CD1c-positive myeloid dendritic cell (primary cell): ENCODE data around the gene ITCH.
"Not testable (repeated sequence)": the region's sequence is repeated elsewhere in the genome, so short reads cannot be mapped to it uniquely, and the experiment has no call there.

Experiments
- DNase-seq: peaks from one replicate; pipeline ENCODE4 v3.0.0-alpha.2; 2016; ENCODE audit errors: extremely low spot score

Gene ITCH

DNA sequence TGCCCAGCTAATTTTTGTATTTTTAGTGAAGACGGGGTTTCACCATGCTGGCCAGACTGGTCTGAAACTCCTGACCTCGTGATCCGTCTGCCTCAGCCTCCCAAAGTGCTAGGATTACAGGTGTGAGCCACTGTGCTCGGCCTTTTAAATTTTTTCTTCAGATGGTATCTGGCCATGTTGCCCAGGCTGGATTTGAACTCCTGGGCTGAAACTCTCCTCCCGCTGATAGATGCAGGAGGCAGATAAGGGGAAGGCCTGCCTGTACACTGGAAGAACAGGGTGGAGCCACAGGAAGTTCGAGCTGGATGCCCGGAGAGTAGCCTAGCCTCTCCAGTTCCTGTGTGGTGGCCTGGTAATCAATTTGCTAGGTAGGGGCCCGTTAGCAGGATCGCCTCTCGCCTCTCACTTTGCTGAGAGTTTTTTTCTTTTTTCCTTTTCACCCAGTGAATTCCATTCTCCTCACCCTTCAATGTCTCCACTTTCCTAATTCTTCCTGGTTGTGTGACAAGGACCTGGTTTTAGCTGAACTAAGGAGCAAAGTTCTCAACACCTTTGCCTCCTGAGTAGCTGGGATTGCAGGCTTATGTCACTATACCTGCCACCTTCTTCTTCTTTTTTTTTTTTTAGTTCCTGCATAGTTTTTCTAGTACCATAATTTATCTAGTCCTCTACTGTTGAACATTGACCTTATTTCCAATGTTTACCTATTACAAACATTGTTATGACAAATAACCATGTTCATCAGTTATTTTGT, 19.4 kb upstream of the ITCH start:
- no peak for DNase-seq

DNA sequence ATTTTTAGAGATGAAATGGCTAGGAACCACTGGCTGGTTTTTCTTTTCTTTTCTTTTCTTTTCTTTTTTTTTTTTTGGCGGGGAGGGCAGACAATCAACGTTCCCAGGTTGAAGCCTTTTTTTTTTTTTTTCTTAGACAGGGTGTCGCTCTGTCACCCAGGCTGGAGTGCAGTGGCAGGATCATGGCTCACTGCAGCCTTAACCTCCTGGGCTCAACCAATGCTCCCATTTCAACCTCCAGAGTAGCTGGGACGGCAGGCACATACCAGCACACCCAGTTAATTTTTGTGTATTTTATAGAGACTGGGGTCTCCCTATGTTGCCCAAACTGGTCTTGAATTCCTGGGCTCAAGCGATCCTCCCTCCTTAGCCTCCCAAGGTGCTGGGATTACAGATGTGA, 18.8 kb upstream of the ITCH start:
- DNase-seq, result no peak

DNA sequence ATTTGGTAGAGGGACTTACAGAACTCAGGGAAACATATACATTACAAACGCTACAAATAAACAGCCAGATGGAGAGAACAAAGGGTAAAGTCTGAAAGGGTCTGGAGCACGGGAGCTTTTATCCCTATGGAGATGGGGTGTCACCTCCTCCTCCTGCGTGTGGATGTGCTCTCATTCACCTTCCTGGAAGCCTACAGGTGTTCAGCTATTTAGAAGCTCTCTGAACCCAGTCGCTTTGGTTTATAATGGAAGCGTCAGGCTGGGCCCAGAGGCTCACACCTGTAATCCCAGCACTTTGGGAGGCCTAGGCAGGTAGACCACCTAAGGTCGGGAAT, 17.7 kb upstream of the ITCH start:
- DNase-seq, result no peak

DNA sequence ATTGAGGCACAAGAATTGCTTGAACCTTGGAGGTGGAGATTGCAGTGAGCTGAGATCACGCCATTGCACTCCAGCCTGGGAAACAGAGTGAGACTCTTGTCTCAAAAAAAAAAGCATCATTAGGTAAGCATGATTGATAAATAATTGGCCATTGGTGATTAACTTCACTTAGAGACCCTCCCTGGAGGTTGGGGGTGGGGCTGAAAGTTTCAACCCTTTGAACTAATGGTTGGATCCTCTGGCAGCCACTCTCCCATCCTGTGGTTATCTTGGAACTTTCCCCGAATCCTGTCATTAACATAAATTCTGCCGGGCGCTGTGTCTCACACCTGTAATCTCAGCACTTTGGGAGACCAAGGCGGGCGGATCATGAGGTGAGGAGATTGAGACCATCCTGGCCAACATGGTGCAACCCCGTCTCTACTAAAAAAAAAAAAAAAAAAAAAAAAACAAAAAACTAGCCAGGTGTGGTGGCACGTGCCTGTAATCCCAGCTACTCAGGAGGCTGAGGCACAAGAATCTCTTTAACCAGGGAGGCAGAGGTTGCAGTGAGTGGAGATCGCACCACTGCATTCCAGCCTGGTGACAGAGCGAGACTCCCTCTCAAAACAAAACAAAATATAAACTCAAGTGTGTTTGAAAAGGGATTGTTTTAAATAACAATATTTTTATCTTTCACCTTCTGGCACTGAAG, 17.1 kb upstream of the ITCH start:
- not testable (repeated sequence) for DNase-seq

DNA sequence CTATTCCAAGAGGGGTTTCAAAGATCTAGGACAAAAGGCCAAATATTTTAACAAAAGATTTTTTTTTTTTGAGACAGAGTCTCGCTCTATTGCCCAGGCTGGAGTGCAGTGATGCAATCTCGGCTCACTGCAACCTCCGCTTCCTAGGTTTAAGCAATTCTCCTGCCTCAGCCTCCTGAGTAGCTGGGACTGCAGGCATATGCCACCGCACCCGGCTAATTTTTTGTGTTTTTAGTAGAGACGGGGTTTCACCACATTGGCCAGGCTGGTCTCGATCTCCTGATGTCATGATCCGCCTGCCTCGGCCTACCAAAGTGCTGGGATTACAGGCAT, 16.6 kb upstream of the ITCH start:
- DNase-seq, result not testable (repeated sequence)

DNA sequence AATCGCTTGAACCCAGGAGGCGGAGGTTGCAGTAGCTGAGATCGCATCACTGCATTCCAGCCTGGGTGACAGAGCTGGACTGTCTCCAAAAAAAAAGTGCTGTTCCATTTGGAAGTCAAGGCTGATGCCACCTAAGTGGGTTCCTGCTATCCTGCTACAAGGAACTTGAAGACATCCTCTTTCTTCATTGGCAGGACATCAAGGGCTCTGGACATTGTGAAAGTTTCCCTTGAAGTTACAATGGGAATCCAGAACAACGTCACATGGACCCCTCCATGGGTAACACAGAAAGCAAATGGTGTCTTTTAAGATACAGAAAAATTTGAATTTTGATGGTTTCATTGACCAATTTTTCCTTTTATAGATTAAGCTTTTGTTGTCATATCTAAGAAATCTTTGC, 15.5 kb upstream of the ITCH start:
- peak; percentile 37 for DNase-seq

DNA sequence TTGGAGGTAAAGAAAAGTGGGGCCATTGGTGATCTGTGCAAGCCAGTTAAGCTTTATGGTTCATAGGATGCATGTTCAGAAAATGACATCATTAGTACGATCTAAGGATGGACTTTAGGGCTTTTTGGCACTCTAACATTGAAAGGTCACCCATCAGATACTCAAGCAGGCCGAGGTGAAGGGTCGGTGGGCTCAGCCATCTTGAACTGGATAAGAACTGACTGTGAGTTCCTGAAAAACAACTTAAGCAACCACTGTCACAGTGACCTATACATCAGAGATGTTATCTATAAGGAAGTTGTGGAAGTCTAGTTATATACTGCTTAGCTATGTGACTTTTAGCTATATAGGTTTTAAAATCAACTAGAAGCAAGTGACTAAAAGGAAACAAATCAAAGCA, 13.0 kb upstream of the ITCH start:
- peak; percentile 7 for DNase-seq

DNA sequence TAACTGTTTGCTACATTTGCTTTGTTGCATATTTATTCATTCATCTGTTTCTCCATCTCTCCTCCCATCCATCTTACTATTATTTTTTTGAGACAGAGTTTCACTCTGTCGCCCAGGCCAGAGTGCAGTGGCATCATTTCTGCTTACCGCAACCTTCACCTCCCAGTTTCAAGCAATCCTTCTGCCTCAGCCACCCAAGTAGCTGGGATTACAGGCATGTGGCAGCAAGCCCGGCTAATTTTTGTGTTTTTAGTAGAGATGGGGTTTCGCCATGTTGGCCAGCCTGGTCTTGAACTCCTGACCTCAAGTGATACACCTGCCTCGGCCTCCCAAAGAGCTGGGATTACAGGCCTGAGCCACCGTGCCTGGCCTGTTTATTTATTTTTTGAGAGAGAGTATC, 9.6 kb upstream of the ITCH start:
- DNase-seq, result not testable (repeated sequence)

DNA sequence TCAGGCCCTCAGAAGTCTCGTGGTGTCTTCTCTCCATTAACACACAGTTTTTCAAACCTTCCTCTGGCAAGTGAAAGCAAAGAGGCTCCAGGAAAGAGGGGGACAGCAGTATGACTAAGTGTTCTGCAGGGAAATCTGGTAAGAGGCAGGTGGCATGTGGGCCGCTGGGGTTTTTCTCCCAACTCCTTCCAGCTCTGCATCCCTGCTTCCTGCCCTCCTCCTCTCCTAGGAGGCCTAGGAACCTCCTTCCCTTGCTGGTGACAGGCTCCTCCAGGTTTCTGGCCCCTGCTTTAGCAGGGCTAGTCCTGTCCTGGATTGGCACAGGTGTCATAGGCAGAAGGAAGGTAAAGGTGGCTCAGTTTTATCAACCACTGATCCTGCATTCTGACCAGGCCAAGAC, 7.6 kb upstream of the ITCH start:
- no peak for DNase-seq

DNA sequence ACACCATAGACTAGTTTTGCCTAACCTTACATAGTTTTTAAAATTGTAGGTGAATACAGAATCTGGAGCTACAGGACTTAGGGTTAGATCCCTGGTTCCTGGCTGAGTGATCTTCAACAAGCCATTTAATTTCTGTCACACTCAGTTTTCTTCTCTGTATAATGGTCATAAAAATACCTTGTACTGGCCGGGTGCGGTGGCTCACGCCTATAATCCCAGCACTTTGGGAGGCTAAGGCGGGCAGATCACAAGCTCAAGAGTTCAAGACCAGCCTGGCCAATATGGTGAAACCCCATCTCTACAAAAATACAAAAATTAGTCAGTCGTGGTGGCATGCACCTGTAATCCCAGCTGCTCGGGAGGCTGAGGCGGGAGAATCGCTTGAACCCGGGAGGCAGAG, 3.3 kb upstream of the ITCH start:
- not testable (repeated sequence) for DNase-seq

DNA sequence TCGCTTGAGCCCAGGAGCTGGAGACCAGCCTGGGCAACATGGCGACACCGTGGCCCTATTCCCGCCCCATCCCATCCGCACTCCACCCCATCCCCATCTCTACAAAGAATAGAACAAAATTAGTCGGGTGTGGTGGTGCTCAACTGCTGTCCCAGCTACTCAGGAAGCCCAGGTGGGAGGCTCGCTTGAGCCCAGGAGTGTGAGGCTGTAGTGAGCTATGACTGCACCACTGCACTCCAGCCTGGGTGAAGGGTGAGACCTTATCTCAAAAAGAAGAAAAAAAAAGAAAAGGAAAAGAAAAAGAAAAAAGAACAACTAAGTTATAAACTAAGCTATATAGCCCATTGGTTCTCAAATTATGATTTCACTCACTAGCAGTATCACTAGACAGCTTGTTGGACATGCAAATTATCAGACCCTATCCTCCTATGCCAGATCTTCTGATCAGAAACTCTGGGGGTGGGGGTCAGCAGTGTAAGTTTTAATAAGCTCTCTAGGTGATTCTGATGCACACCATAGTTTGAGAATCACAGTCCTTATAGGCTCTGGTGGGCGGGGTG, 491 bp upstream of the ITCH start:
- DNase-seq, result no peak

DNA sequence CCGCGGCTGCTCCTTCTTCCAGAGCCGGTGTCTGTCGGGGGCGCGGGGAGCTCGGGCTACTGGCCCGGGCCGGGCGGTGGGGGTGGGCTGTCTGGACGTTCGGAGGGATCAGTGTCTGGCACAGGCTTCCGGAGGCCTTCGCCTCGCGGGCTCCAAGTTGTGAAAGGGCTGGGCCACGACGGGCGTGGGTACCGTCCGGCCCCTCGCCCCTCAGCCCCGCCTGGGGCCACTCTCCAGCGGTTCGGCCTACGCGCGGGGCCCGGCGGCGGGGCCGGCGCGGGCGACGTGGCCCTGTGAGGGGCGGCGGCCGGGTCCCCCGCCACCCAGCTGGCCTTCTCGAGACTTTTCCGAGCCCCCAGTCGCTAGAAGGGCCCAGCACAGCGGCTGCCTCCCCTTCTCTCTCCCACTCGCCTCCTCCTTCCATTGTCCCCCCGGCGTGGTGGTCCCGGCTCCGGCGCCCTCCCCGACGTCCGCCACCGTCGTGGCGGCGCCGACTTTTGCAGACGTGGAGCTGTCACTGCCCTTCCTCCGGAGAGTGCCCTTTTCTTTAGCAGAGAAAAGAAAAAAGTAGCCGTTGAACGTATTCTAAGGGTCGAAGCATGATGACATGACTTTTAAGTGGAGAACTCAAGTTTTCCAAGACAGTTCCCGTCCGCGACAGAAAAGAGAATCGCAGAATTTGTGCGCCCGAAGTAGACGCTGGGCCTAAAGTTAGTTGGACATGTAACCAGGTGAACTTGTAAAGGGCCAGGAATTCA, 571 bp downstream of the ITCH start:
- peak; percentile 41 for DNase-seq

DNA sequence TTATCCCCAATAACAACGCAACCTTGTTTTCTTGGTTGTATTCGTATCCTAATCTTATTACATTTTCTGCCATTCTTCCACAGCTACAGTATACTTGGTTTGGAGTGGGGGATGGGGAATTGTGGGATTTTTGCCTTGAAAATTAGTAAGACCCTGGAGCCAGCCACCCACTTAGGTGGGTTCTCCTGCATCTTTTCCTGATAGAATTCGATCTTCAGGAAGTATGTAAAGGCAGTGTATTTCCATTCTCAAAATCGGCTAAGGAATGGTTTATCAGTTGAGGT, 1.1 kb downstream of the ITCH start:
- no peak for DNase-seq

DNA sequence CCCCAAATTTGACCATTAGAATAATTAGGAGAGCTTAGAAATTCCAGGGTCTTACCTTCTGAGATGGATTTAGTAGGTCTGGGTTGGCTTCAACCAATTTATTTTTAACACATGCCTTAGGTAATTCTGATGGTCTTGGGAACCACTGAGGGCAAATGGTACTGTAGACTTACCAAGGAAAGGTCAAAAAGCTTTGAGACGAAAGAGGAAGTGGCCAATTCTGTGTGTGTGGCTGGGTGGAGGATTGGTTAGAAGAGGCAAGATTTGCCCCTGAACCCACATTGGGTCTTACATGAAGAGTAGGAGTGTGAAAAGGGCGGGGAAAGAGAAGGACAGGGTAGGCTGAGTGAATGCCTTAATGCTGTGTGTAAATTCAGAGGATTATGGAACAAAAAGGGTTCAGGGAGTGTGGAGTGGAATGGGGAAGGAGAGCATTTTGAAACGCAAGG, 2.7 kb downstream of the ITCH start:
- DNase-seq, result peak; percentile 86

DNA sequence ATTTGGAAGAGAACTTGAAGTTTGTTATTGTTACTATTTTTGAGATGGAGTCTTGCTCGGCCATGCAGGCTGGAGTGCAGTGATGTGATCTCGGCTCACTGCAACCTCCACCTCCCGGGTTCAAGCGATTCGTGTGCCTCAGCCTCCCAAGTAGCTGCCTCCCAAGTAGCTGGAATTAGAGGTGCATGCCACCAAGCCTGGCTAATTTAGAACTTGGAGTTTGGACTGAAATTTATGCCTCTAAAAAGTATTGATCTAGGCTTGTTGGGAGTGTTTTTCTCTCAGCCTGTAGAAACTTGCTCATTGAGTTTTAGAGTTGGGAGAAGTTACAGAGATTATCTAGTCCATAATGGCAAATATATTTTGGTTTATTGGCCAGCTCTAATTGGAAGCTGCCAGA, 4.1 kb downstream of the ITCH start:
- DNase-seq, result no peak

DNA sequence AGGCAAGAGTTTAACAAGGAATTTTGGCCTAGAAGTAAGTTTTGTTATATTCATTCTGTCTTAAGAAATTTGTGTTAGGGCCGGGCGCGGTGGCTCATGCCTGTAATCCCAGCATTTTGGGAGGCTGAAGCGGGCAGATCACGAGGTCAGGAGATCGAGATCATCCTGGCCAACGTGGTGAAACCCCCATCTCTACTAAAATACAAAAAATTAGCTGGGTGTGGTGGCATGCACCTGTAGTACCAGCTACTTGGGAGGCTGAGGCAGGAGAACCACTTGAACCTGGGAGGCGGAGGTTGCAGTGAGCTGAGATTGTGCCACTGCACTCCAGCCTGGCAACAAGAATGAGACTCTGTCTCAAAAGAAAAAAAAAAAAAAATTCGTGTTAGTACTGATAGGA, 4.8 kb downstream of the ITCH start:
- not testable (repeated sequence) for DNase-seq

DNA sequence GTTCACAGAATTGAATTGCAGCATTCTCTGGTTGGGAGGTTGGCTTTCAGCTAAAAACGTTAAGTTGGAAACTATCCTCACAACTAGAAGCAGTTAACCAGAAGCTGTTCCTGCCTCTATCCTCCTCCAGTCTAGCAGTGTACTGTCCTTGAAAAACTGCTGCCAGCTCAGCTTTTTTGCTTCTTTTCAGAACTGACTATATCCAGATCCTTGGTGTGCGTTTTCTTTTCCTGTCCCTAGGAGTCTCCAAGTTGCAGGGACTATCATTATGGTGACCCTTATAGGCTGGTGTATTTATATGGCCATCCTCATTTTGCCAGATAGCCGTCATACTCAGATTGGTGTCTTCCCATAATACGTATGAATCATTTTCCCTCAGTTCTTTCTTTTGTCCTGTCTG, 5.5 kb downstream of the ITCH start:
- DNase-seq, result no peak

DNA sequence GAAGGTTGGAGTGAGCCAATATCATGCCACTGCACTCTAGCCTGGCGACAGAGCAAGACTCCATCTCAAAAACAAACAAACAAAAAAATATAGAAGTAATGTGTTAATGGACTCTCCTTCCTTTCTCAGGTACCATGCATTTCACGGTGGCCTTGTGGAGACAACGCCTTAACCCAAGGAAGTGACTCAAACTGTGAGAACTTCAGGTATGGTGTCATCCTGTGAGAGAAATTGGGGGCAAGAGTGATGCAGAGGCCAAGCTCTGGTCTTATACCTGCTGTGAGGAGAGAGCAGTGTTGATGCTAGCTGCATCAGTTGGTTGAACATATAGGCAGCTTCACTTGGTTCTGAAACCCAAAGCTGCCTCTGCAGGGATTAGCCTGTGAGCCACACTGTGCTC, 6.2 kb downstream of the ITCH start:
- DNase-seq, result no peak

DNA sequence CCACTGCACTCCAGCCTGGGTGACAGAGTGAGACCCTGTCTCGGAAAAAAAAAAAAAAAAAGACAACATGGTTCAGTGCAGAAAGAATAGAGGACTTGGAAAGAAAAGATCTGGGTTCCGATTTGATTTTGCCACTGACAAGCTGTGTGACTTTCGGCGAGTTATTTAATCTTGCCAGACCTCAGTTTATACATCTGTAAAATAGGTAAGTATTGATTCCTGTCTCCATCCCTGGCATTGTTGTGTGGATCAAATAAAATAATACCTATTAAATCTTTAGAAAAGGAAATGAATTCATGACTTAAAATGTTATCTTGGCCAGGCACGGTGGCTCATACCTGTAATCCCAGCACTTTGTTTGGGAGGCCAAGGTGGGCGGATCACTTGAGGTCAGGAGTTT, 7.0 kb downstream of the ITCH start:
- no peak for DNase-seq

DNA sequence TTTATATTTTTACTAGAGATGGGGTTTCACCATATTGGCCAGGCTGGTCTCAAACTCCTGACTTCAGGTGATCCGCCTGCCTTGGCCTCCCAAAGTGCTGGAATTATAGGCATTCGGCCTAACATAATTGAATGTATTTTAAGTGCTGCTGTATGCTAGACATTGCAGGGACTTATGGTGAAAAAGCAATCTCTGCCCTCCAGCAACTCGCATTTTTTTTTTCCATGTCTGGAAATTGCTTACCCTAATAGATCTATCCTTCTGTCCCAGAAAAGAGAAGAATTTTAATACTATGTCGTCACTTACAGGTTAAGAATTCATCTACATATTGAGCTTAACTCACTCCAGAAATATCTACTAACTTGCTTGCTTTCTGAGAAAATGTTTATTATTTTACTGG, 10.4 kb downstream of the ITCH start:
- no peak for DNase-seq

DNA sequence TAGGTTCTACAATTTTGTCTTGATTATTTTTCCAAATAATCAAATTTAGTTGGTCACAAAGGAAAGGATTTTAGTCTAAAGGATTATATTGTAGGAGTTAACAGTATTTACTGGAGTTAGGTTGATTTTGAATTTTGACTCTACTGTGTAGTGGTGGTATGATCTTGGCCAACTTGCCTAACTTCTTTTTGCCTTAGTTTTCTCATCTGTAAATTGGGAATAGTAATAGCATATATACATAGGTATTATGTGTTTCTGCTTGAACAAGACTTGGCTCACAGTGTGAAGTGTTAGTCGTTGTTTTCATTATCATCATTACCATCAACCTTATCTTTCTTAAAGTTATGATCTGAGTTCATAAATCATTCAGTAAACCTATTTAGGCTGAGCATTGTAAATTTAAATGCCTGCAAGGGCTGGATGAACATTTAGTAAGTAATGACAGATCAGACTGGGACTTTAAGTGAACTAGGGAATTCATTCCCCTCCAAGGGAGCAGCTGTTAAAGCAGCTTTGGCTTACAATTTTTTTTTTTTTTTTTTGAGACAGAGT, 11.2 kb downstream of the ITCH start:
- no peak for DNase-seq

DNA sequence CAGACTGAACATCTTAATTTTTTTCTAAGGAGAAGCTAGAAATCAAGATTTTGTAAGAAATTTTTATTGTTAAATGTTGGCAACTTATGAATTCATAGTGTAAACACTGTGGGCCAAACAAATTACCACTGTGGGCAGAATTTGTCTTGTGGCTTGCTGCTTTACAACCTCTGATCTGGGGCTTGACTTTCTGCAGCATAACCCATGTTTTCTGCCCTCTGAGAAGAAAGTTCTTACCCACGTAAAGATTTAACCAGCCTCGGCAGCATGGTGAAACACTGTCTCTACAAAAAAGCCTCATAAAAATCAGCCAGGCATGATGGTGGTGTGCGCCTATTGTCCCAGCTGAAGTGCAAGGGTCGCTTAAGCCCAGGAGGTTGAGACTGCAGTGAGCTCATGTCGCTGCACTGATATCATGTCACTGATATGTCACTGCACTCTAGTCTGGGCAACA, 12.9 kb downstream of the ITCH start:
- no peak for DNase-seq
